HG02852 (cell line): ENCODE measurements around the gene VASH1.

Source experiments
- ATAC-seq: cut with Tn5 transposase; IDR thresholded peaks from one replicate; pipeline ENCODE4 v1.9.1; 2021; ENCODE audit warnings: mild to moderate bottlenecking, moderate library complexity; ENCODE audit not compliant: unreplicated experiment

The VASH1 gene

DNA sequence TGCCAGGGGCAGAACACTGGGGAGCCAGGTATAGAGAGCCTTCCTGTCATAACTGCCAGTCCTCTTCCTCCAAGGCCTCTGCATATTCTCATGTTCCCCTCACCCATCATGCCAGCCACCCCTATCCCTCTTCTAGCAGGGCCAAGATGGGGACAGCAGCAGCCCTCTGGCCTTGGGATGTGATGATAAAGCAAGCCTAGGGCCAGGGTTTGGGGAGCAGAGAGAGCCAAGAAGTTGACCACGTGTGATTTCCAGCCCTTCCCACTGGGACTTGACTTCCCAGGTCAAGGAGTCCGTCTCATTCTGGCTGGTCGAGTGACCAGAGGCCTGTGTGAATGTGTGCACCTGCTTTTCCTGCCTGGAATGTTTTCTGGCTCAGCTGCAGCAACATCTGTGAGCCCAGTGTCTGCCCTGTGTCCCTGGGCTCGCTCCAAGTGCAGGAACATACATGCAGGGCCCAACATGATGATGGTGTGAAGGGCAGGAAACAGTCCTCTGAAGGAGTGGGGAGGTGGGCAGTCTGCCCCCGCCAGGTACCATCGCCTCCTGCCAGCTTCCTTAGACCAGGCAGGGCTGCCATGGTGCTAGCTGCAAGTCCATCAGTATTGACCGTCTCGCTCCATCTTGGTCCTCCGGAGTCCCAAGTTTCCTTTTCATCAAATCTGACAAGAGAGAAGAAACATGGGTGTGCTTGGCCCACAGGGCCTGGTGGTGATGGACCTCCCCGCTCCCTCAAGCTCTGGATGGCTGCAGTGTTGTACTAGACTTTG, 21.0 kb downstream of the VASH1 start:
- no peak for ATAC-seq

DNA sequence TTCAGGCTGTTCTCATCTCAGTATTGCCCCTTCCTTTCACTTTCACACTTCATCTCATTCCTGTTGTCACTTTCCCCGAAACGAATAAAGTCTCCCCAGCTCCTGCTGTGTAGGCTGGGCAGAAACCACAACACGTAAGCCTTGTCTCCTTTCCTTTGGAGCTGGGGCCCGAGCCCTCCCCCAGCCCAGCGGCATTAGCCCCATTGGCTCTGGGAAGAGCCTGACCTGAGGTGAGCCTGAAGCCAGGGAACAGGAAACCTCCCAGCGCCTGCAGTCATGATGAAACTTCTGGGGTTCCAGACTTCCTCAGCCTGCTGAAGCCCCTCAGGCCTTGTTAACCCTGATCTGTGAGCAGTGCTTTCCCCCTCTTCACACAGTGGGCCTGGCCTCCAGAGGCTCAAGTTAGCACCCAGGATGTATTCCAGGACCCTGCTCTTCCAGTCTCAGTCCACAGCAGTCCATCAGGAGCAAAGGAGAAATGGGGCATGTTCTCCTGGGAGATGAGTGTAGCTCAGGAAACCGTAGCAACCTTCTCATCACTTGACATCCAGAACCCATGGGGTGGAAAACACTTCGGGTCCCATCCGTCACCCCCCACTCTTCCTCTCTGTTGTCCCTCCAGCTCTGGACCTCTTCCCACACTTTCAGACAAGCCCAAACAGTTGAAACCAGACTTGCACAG, 21.8 kb downstream of the VASH1 start:
- ATAC-seq, result no peak

DNA sequence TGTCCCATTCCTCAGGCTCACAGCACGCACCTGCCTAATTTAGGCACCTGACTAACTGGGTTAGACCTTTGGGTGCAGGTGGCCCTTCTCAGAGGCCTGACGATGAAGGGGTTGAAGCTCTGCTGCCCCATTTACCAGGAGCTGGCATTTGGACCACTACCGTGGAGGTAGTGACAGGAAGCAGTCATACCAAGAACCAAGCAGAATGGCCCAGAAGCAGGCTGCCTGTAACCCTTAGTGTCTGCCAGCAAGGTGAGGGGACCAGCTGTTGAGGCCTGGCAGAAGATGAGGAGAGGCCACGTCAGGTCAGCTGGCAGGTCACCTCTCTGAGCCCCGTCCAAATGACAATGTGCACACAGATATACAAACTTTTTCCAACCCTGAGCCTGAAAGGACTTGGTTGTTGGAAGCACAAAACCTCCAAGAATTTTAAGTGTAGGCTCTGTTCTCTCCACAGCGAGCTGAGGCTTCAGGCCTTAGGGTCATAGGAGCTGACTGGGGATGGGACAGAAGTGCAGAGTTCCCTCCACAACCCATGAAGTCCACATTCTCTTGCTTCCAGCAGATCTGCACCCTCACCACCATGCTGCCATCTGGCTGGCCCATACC, 23.1 kb downstream of the VASH1 start:
- ATAC-seq, result no peak

DNA sequence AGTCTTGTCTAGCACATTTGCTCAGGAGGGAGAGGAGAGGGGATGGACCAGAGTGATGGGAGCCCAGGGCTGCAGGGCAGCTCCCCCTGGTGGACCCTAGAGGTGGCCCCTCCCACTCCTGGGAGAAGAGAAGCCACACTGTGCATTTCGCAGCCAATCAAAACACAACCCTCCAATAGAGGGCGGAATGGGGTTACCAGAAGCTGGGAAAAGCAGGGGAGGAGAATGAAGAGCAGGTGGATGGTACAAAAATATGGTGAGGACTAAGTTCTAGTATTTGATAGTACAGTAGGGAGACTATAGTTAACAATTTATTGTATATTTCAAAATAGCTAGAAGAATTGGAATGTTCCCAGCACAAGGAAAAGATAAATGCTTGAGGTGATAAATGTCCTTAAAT, 23.6 kb downstream of the VASH1 start:
- ATAC-seq, result no peak

DNA sequence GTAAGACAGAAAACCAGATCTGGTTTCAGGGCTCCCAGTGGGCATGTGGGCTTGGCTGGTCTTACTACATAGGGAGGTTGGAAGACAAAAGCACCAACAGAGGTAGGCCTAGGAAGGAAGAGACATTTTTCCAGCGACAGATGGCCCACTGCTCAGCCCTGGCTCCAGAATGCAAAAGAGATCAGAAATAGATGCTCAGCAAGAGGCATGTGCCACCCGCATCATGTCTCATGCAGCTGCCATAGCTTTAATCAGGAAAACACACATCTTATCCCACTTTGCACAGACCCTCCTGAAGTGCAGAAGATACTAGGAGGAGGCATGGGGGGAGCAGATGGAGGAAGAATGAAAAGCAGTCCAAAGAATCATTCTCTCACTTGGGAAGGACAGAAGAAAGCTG, 25.3 kb downstream of the VASH1 start:
- no peak for ATAC-seq

DNA sequence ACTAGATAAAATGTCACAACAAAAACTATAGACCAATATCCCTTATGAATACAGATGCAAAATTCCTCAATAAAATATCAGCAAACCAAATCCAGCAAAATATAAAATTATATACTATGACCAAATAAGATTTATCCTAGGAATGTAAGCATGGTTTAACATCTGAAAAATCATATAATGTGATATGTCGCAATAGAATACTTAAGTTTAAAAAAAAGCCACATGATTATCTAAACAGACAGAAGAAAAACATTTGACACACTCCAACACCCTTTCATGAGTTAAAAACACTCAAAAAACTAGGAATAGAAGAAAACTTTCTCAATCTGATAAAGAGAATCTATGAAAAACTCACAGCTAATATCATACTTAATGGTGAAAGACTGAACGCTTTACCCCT, 31.2 kb downstream of the VASH1 start:
- no peak for ATAC-seq

DNA sequence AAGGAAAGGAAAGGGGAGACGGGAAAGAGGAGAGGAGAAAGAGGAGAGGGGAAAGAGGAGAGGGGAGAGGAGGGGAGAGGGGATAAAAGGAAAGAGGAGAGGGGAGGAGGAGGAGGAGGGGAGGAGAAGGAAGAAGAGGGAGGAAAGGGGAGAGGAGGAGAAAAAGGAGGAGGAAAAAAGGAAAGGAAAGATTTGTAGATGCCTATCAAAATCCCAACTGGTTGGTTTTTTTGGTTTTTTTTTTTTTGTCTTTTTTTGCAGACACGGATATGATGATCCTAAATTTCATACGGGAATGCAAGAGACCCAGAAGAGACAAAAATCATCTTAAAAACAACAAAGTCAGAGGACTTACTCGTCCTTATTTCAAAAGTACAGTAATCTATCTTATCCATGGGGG, 32.1 kb downstream of the VASH1 start:
- no peak for ATAC-seq

DNA sequence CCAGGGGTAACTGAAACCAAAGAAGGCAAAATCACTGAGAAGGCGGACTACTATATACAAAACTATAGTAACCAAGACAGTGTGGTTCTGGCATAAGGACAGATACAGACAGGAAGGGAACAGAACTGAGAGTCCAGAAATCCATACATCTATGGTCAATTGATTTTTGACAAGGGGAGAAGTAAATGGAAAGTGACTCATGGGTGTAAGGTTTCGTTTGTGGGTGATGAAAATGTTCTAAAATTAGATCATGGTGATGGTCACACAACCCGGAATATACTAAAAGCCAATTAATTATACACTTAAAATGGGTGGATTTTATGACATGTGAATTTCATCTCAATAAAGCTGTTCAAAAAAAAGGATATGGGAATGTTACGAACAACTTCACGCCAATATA, 32.7 kb downstream of the VASH1 start:
- ATAC-seq, result no peak

DNA sequence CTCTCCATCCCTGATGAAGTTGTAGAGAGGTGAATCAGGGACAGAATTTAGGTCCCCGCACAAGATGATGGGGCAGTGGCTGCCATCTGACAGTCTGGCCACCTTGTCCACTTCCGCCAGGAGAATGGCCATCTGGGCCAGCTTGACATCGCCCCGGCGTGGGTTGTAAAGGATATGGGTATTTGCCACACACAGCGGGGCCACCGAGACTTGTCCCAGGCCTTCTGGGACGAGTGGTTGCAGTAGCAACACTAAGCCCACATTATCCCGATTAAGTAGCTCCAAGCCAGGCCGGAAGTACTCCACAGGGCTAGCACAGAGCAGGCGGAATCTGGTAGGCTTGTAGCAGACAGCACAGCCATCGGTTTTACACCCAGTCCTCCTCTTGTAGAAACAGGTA, 45.2 kb downstream of the VASH1 start:
- ATAC-seq, result no peak

DNA sequence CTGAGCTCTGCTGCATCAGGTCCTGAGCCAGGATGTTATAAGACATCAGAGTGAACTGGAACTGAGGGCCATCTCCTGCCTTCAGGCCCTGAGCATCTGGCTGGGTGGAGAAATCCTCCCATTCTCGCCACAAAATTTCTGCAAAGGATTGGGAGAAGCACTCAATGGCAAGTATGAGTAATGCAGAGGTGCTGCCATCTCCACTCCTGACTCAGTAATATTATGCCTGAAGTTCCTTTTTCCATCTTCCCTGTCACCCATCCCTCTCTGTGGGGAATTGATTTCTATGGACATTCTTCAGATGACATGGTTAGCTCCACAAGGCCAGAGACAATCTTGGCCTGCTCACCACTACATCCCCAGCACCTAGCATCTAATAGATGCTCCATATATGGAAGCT, 46.7 kb downstream of the VASH1 start:
- no peak for ATAC-seq

DNA sequence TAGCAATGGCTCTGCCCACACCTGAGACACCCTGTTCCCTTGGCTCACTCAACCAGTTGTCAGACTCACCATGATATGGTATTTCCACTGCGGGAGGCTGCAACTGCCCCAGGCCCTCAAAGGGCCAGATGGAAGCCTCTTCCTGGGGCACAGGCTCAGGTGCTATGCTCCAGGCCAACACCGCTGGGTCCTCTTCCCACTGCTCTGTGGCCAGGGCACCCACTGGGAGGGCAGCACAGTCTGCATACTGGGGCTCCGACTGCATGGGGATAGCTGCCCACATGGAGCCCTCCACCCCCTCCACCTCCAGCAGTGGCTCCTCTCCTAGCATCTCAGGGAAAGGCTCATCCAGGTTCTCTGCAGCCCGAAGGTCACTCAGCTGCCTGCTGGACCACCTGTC, 47.7 kb downstream of the VASH1 start:
- ATAC-seq, result no peak

DNA sequence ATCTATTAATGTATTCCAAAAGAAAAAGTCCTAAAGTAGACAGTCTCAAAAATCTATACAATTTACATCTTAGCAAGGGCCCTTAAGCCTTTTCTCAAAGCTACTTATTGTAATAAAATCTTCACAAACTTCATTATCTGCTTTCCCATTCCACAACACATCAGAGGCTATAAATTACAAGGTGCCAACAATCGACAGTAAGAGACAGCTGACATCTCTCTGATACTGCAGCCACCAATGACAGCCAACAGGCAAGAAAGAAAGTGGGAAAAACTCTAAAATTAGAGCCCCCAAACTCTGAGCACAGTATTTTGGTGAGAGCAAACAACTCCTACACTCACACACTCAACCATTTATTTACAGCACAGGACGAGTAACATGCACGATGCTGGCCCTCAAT, 49.3 kb downstream of the VASH1 start:
- no peak for ATAC-seq

DNA sequence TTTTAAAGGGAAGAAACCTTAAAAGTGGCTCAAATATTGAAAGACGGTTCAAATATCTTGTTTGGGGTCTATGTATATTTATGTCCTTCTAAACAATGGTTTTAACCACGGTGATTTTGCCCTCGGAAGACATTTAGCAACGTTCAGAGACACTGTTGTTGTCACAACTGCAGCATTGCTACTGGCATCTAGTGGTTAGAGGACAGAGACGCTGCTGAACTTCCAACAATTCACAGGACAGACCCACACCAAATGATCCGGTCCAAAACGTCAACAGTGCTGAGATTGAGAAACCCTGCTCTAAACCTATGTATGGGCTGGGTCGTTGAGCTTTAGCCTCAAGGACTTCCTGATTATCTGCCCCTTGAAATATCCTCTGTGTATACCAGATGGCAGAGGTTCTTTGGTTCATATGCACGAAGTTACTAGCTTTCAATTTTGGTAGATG, 49.7 kb downstream of the VASH1 start:
- ATAC-seq, result no peak

DNA sequence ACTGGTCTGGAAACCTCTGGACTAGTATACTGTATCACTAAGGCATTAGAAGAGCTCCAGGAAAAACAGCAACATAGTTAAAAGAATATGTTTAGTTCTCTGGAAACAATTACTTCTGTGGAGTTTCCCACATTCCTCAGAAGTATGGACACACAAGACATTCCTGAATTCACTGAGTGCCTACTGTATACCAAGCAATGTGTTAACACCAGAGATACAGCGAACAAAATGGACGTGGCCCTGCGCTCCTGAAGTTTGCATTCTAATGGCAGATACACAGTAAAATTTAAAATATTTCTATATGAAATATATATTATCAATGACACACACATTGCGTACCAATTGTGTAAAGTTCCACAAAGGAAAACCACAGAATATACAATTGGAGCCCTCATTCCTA, 50.3 kb downstream of the VASH1 start:
- ATAC-seq, result no peak

DNA sequence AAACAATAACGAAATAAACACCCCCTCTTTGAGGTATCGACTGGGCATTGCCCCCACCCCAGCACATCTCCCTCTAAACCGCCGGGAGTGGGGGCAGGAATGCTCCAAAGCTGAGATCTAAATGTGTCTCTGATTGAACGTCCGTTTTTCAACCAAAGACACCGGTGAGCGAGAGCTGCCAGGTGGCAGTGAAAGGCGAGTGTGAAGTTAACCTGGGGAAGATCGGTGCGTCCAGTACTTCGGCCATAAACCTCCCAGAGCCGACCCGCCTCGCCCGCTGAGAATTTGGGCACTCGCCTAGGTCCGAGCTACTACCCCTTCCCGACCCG, 50.8 kb downstream of the VASH1 start:
- ATAC-seq, result no peak

DNA sequence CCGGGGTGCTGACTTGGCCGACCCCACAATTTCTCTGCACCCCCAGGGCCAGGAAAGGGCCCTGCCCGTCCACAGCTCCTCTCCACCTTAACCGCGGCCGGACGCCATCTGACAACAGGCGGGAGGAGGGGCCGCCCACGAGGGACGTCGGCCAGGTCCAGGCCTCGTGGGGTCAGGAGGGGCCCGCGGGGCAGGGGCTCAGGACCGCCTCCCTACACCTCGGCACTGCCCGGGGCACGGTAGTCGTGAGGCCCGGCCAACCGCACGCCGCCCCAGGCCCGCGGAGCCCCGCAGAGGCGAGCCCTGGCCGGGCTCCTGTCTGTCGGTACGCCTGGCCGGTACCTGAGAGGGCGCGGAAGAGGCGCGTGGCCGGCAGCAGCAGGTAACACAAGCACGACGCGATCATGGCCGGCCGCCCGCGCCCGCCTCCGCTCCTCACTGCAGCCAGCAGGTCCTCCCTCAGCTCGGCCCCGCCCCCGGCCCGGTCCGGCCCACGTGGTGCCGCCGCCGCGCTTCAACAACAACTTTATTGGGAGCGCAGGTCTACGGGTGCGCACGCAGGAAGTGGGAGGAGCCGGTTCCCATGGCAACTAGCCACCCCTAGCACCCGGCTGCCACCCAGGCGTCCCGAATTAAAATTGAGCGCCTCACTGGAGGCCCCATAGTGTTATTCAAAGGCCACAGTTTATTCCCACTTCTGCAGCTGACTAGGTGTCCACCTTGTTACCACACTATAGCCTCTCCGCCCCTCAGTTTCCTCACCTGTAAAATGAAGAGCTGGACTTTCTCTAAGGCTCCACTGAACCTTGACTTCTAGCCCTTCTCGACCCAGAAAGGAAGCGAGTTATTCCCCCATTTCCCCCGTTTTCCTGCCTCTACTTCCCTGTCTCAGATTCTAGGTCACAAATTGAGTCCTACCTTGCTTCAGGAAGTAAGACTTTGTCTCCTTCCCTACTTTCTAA, 51.4 kb downstream of the VASH1 start, which contains the start of gene ANGEL1:
Gene ANGEL1, minus strand, starts transcription at position 461 of the 962 bp plus-strand sequence. Its CDS starts 55 bp downstream, at position 406.
- peak; percentile 84 for ATAC-seq

DNA sequence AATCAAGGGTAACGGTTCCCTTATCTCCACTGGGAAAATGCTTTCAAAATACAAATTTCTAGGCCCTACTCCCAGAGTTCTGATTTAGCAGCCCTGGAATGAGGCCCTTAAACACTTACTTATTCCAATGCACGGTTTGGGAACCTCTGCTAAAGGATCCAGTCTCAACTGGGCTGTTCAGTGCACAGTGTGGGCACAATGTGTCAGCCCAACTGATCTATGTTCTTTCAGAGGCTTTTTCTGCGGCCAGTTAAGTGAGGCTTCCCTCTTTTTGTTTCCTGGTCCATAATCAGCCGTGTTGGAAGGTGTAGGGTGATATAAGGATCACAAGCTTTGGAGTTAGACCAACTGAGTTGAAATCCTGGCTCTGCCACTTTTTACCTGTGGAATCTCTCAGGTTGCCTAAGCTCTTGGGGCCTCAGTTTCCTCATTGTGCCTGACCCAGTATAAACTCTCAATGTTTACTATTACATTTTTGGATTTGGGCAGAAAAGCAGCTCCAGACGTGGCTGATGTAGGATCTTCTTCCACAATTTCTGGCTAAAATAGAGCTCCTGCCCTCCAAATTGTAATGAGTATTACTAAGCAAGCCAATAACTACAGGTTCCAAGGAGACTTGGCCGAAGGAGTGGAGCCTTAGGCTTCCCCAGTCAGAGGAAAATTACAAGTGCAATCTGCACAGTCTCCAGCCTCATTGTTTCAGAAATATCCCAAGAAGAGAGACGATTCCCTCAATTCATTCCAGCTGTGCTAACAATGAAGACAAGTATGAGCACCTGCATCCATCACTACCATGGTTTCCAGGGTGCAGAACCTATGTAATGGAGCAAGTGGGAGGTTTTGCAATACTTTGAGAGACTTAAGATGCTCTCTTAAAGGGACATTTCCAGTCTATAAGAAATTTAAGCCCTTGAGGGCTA, 53.7 kb downstream of the VASH1 start:
- no peak for ATAC-seq

DNA sequence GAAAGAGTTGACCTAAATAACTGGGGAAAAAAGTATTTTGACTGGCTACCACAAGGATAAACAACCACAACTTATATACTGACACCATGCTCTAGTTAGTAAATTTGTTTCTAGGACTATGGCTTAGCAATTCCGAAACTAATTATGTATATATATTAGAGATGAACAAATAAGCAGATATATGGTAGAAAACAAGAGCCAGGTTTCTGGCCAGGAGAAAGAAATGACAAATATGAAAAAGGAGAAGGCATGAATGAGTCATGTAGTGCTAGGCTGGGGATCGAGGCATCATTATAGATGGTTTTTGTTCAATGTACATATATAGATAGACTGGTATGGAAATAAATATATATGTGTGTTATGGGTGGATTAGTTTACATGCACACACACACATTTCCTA, 59.4 kb downstream of the VASH1 start:
- ATAC-seq, result no peak

DNA sequence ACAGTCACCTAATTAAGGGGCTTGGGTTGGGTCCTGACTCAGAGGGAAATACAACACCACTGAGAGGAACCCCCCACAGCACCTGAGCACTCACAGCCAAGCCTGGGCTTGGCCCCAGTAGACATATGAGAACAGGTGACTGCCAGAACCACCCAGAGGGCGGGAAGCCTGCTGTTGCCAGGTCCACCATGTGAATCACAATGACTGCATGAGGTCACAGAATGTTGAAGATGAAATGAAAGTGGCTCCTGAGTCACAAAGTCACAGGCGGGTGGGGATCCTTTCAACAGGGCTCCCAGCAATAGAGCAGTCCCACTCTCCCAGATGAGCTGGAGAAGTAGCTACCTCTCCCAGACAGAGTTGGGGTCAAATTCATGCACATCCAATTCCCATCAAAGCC, 64.9 kb downstream of the VASH1 start, which contains the start of gene LRRC74A:
Gene LRRC74A, plus strand, starts transcription at position 287 of the 400 bp plus-strand sequence. CDS start 290 bp downstream, outside the sequence.
- ATAC-seq, result no peak
